Right hindlimb (tissue), 1 donor: ENCODE measurements around the gene CCBE1.

ENCODE experiments used
- DNase-seq: peaks from one replicate; pipeline ENCODE4 v3.0.0-alpha.2; 2018

The CCBE1 gene

GRCh38 chr18:59381949-59382348 is 315.3 kb downstream of the CCBE1 start:
- DNase-seq: no peak
